Subcutaneous abdominal adipose tissue (tissue), 5 donors: Measurements from ENCODE around the gene SEMA3E.

Experiments
- H3K27ac ChIP-seq: one replicate; pipeline ENCODE4 v1.7.0; 2013; ENCODE audit warnings: low read depth, mild to moderate bottlenecking, inconsistent platforms, low read length, moderate library complexity
- H3K27me3 ChIP-seq, 5 donors: one replicate each; pipeline ENCODE4 v1.7.0; 2013; ENCODE audit warnings: low read length in 5 of 5, inconsistent platforms in 1 of 5; ENCODE audit not compliant: control insufficient read depth in 5 of 5, insufficient read depth in 4 of 5
- H3K36me3 ChIP-seq, 5 donors: one replicate each; pipeline ENCODE4 v1.7.0; 2013; ENCODE audit warnings: low read length in 5 of 5; ENCODE audit not compliant: control insufficient read depth in 5 of 5, insufficient read depth in 5 of 5
- H3K4me1 ChIP-seq, 5 donors: one replicate each; pipeline ENCODE4 v1.7.0; 2013; ENCODE audit warnings: low read length in 5 of 5, mild to moderate bottlenecking in 3 of 5, moderate library complexity in 1 of 5; ENCODE audit not compliant: control insufficient read depth in 5 of 5, insufficient read depth in 5 of 5
- H3K4me3 ChIP-seq, 5 donors: one replicate each; pipeline ENCODE4 v1.7.0; 2013; ENCODE audit warnings: low read length in 5 of 5, low read depth in 1 of 5
- H3K9ac ChIP-seq, 5 donors: one replicate each; pipeline ENCODE4 v1.7.0; 2013; ENCODE audit warnings: low read length in 5 of 5, mild to moderate bottlenecking in 4 of 5, moderate library complexity in 3 of 5
- H3K9me3 ChIP-seq, 5 donors: one replicate each; pipeline ENCODE4 v1.7.0; 2013; ENCODE audit warnings: low read length in 5 of 5; ENCODE audit not compliant: control insufficient read depth in 5 of 5
- donor health status: healthy.
- donor health status: healthy.
- donor health status: healthy.
- donor health status: healthy.
- donor health status: healthy.

The SEMA3E gene

GRCh38 chr7:83534488-83534887, 114.5 kb downstream of the SEMA3E start:
- Histone ChIP-seq H3K9me3 (no peaks in the 10 kb centered on the region), H3K36me3 (no peaks in the 10 kb centered on the region), H3K27me3 (no peaks in the 10 kb centered on the region), H3K4me1 (no peaks in the 10 kb centered on the region), H3K4me3 (no peak overlapping the region), H3K9ac (no peak overlapping the region), H3K27ac (no peak overlapping the region)

GRCh38 chr7:83532219-83532618, 116.7 kb downstream of the SEMA3E start:
- no peak overlapping the region for H3K4me3 ChIP-seq
- no peaks in the 10 kb centered on the region for H3K36me3 ChIP-seq
- no peak overlapping the region for H3K27ac ChIP-seq
- H3K4me1 ChIP-seq, result no peaks in the 10 kb centered on the region
- no peaks in the 10 kb centered on the region for H3K27me3 ChIP-seq
- H3K9me3 ChIP-seq, result no peaks in the 10 kb centered on the region
- no peak overlapping the region for H3K9ac ChIP-seq

- Histone ChIP-seq H3K36me3 (no peaks in the 10 kb centered on the region), H3K9ac (no peak overlapping the region), H3K4me3 (no peak overlapping the region), H3K4me1 (no peaks in the 10 kb centered on the region), H3K27ac (no peak overlapping the region), H3K9me3 (no peaks in the 10 kb centered on the region), H3K27me3 (no peaks in the 10 kb centered on the region)
Measured at GRCh38 chr7:83531766-83532165, 117.2 kb downstream of the SEMA3E start.

- no peak overlapping the region for H3K4me3 ChIP-seq
- H3K27me3 ChIP-seq, result no peaks in the 10 kb centered on the region
- H3K36me3 ChIP-seq, result no peaks in the 10 kb centered on the region
- H3K9me3 ChIP-seq, result no peaks in the 10 kb centered on the region
- no peak overlapping the region for H3K9ac ChIP-seq
- no peaks in the 10 kb centered on the region for H3K4me1 ChIP-seq
- no peak overlapping the region for H3K27ac ChIP-seq
Measured at GRCh38 chr7:83528925-83529423, 120.0 kb downstream of the SEMA3E start.

GRCh38 chr7:83524277-83525075, 124.5 kb downstream of the SEMA3E start:
- no peaks in the 10 kb centered on the region for H3K36me3 ChIP-seq
- H3K4me3 ChIP-seq, result no peak overlapping the region
- H3K9me3 ChIP-seq, result no peaks in the 10 kb centered on the region
- H3K4me1 ChIP-seq, result no peaks in the 10 kb centered on the region
- H3K27me3 ChIP-seq, result no peaks in the 10 kb centered on the region
- no peak overlapping the region for H3K27ac ChIP-seq
- no peak overlapping the region for H3K9ac ChIP-seq

GRCh38 chr7:83520726-83521125, 128.2 kb downstream of the SEMA3E start:
- Histone ChIP-seq H3K4me3 (no peak overlapping the region), H3K36me3 (no peaks in the 10 kb centered on the region), H3K9ac (no peak overlapping the region), H3K9me3 (no peaks in the 10 kb centered on the region), H3K27me3 (no peaks in the 10 kb centered on the region), H3K27ac (no peak overlapping the region), H3K4me1 (no peaks in the 10 kb centered on the region)

GRCh38 chr7:83519240-83519639, 129.7 kb downstream of the SEMA3E start:
- Histone ChIP-seq H3K9me3 (no peaks in the 10 kb centered on the region), H3K9ac (no peak overlapping the region), H3K36me3 (no peaks in the 10 kb centered on the region), H3K27ac (no peak overlapping the region), H3K4me1 (no peaks in the 10 kb centered on the region), H3K4me3 (no peak overlapping the region), H3K27me3 (no peaks in the 10 kb centered on the region)

- Histone ChIP-seq H3K27me3 (no peaks in the 10 kb centered on the region), H3K4me1 (no peaks in the 10 kb centered on the region), H3K4me3 (no peak overlapping the region), H3K36me3 (no peaks in the 10 kb centered on the region), H3K9me3 (no peaks in the 10 kb centered on the region), H3K9ac (no peak overlapping the region), H3K27ac (no peak overlapping the region)
Measured at GRCh38 chr7:83517035-83517700, 131.8 kb downstream of the SEMA3E start.

- Histone ChIP-seq H3K27me3 (no peaks in the 10 kb centered on the region), H3K9me3 (no peaks in the 10 kb centered on the region), H3K27ac (no peak overlapping the region), H3K4me1 (no peaks in the 10 kb centered on the region), H3K36me3 (no peaks in the 10 kb centered on the region), H3K4me3 (no peak overlapping the region), H3K9ac (no peak overlapping the region)
Measured at GRCh38 chr7:83514977-83515376, 134.0 kb downstream of the SEMA3E start.

GRCh38 chr7:83509255-83510021, 139.5 kb downstream of the SEMA3E start:
- Histone ChIP-seq H3K36me3 (no peaks in the 10 kb centered on the region), H3K9me3 (no peaks in the 10 kb centered on the region), H3K4me3 (no peak overlapping the region), H3K27me3 (no peaks in the 10 kb centered on the region), H3K9ac (no peak overlapping the region), H3K4me1 (no peaks in the 10 kb centered on the region), H3K27ac (no peak overlapping the region)
